Colonic mucosa (tissue), 4 donors: ENCODE measurements around the gene RASD1. TPM values are rescaled to one million over a fixed set of nuclear protein-coding genes. Genes with fewer than 3 reads are reported as not detected.

Experiments used
- DNase-seq: peaks from one replicate; pipeline ENCODE4 v3.0.0-alpha.2; 2020
- H3K27ac ChIP-seq: fragments of 200-600 bp; one replicate; pipeline ENCODE4 v1.8.0; 2021
- H3K27me3 ChIP-seq: fragments of 200-600 bp; one replicate; pipeline ENCODE4 v1.8.0; 2021
- H3K36me3 ChIP-seq: fragments of 200-600 bp; one replicate; pipeline ENCODE4 v1.8.0; 2021
- H3K4me1 ChIP-seq: fragments of 200-600 bp; one replicate; pipeline ENCODE4 v1.8.0; 2021; ENCODE audit warnings: mild to moderate bottlenecking
- H3K4me3 ChIP-seq: fragments of 200-600 bp; one replicate; pipeline ENCODE4 v1.8.0; 2021
- H3K9ac ChIP-seq, 2 donors: one replicate each; pipeline ENCODE4 v1.7.0; 2013; ENCODE audit warnings: control low read depth in 2 of 2, low read depth in 2 of 2, low read length in 2 of 2
- H3K9me3 ChIP-seq: fragments of 200-600 bp; one replicate; pipeline ENCODE4 v1.8.0; 2021
- intact Hi-C: fragments of 100-400 bp; cut with DNase I; formaldehyde crosslinking; loops from one replicate; pipeline ENCODE4 v1.14.1; 2022
- total RNA-seq, 2 donors: library from RNA; stranded (reverse); fragmentation: NEBNext Ultra II Directional in 1 of 2; extraction: Animal tissue kit (Norgen Biotek cat#: 25700) in 1 of 2; gene quantifications; one replicate each; pipeline ENCODE4 v1.2.1, GENCODE V29; 2021
- TF ChIP-seq, protein P1 (sequence below): fragments of 200-600 bp; IDR thresholded peaks from one replicate; pipeline ENCODE4 v1.8.0; 2022; ENCODE audit warnings: antibody characterized with exemption, mild to moderate bottlenecking
- donor health status: healthy.
- donor health status: DM: no; HTN: no; CAD: no.
- donor health status: DM: no; HTN: no; CAD: no.

The RASD1 gene
- total RNA-seq, 2 donors from 2014 or later: 21.6 to 24.9 TPM

DNA sequence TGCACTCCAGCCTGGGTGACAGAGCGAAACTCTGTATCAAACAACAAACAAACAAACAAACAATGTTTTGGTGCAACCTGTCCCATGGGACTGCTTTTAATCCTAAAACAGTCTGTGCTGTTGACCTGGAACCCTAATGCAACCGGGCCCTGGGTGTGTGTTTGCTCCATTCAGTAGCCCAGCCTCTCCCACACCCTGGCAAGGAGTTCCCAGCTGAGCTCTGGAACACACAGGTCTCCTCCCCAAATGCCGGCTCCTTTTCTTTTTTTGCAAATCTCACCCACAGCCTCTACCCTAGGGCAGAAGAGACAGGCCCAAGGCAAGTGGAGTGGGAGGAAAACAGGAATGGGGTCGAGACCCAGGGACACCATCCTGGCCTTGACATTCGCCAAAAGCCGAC, 29.8 kb upstream of the RASD1 start:
- Histone ChIP-seq H3K9me3 (no peaks in the 10 kb centered on the region), H3K27ac (no peak overlapping the region), H3K4me1 (no peaks in the 10 kb centered on the region), H3K27me3 (no peaks in the 10 kb centered on the region), H3K36me3 (no peaks in the 10 kb centered on the region), H3K9ac (peak overlapping the region in 1 of 2 donors; percentile 31), H3K4me3 (no peak overlapping the region)
- intact Hi-C loops: no loop called here
- DNase-seq: peak; percentile 51
- TF ChIP-seq, protein P1, sequence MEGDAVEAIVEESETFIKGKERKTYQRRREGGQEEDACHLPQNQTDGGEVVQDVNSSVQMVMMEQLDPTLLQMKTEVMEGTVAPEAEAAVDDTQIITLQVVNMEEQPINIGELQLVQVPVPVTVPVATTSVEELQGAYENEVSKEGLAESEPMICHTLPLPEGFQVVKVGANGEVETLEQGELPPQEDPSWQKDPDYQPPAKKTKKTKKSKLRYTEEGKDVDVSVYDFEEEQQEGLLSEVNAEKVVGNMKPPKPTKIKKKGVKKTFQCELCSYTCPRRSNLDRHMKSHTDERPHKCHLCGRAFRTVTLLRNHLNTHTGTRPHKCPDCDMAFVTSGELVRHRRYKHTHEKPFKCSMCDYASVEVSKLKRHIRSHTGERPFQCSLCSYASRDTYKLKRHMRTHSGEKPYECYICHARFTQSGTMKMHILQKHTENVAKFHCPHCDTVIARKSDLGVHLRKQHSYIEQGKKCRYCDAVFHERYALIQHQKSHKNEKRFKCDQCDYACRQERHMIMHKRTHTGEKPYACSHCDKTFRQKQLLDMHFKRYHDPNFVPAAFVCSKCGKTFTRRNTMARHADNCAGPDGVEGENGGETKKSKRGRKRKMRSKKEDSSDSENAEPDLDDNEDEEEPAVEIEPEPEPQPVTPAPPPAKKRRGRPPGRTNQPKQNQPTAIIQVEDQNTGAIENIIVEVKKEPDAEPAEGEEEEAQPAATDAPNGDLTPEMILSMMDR: no peak

DNA sequence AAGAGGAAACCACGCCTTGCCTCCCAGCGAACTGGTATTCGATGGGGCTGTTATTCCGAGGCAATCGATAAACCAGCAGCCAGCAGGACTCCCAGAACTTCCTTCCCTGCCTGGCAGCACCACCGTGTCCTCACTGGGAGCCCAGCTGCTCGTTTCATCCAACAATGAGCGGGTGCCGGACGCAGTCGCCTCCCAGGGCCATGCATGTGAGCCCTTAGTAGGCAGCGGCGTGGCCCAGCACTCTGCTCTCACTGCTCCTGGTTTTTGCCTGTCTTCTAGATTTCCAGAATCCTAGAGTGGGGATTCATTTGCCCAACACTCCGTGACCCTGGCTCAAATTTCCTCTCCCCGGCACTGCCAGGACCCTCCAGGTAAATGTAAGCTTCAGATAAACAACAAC, 29.1 kb upstream of the RASD1 start:
- Histone ChIP-seq H3K4me1 (no peaks in the 10 kb centered on the region), H3K9me3 (no peaks in the 10 kb centered on the region), H3K27ac (no peak overlapping the region), H3K36me3 (no peaks in the 10 kb centered on the region), H3K27me3 (no peaks in the 10 kb centered on the region), H3K4me3 (no peak overlapping the region), H3K9ac (no peak overlapping the region)
- intact Hi-C loops: no loop called here
- TF ChIP-seq, protein P1: no peak
- no peak for DNase-seq

DNA sequence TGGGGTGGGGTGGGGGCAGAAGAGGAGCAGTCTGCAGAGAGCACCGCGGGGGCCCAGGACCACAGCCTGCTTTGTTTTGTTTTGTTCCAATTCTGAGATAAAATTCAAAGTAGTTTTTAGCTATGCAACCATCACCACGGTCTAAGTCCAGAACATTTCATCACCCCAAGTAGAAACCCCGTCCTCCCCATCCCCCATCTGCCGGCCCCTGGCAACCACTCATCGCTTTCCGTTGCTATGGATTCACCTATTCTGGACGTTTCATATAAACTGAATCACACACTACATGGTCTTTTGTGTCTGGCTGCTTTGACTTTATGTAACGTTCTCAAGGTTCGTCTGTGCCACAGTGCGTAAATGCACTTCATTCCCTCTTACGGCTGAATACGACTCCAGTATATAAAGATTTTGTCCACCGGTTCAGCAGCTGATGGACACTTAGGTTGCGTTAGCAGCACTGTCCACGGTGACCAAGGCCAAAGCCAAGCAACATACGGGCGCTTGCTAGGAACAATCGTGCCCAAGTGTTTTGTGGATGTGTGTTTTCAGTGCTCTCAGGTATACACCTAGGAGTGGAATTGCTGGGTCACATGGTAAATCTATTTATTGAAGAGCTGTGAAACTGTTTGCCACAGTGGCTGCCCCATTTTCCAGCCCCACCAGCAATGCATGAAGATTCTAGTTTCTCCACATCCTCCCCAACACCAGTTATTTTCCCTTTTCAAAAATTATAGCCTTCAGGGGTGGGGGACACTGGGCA, 27.7 kb upstream of the RASD1 start:
- Histone ChIP-seq H3K27me3 (no peaks in the 10 kb centered on the region), H3K4me1 (no peaks in the 10 kb centered on the region), H3K9me3 (no peaks in the 10 kb centered on the region), H3K4me3 (no peak overlapping the region), H3K36me3 (no peaks in the 10 kb centered on the region), H3K9ac (no peak overlapping the region), H3K27ac (no peak overlapping the region)
- TF ChIP-seq, protein P1: no peak
- no peak for DNase-seq
- intact Hi-C loops: no loop called here

DNA sequence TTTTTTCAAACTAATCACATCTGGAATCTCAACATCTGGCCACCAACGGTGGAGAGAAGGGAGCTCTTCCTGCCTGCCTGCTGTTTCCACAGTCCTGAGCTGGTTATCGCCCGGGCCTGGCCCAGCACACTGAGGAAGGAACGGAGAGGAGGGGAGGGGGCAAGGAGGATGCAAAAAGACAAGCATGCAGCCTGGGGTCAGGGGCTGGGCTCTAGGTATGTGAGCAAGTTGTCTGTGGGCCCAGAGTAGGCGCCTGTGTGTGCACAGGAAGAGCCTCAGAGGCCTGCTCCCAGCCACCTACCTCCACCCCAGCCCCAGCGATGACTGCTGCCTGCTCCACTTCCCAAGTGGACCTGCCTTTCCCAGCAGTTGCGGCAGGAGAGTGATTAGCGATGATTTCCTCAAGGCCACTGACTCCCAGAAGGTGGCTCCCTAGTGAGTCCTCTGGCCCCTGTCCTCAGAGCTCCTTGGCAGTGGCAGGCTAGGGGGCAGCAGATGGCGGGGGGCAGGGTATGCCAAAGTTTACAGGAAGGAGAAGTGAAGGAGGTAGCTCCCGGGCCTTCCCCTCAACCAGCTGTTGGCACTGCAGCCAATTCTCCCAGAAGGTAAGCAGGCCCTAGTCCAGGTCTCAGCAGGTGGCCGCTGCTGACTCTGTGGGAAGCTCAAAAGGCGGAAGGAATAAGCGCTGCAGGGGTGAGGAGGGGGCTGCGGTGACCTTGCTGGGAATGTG, 27.0 kb upstream of the RASD1 start:
- no peak overlapping the region for H3K9ac ChIP-seq
- intact Hi-C loops: no loop called here
- TF ChIP-seq, protein P1: no peak
- no peaks in the 10 kb centered on the region for H3K36me3 ChIP-seq
- no peak for DNase-seq
- H3K9me3 ChIP-seq: no peaks in the 10 kb centered on the region
- H3K27me3 ChIP-seq: no peaks in the 10 kb centered on the region
- no peaks in the 10 kb centered on the region for H3K4me1 ChIP-seq
- no peak overlapping the region for H3K4me3 ChIP-seq
- H3K27ac ChIP-seq: no peak overlapping the region

DNA sequence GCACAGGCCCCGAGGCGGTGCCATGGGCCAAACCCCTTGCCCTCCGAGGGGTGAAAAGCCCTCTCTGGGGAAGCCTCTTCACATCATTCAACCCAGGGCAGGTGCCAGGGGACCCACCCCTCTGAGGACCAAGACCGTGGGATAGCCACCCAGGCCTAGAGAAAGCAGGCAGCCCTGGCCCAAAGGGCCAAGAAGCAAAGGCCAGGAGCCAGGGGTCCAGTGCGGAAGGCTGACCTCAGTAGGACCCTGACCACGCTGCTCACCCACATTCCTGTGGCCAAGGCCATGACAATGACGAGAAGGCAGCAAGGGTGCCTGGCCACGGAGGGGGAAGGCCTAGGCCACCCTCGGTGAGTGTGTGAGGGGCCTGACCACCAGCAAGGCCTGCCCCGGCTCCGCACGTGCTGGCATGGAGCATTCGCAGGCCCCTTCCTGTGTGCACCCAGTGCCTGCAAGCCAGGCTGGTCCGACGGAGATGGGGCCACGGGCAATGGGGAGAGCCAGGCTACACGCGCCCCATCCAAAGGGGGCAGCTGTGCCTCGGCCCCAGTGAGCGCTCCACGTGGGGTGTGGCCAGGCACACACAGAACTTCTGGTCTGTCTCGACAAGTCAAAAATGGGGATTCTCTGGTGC, 24.5 kb upstream of the RASD1 start:
- no peaks in the 10 kb centered on the region for H3K4me1 ChIP-seq
- H3K4me3 ChIP-seq: no peak overlapping the region
- no peak overlapping the region for H3K27ac ChIP-seq
- no peaks in the 10 kb centered on the region for H3K9me3 ChIP-seq
- no peak for DNase-seq
- no peaks in the 10 kb centered on the region for H3K27me3 ChIP-seq
- no peak overlapping the region for H3K9ac ChIP-seq
- TF ChIP-seq, protein P1: no peak
- no peaks in the 10 kb centered on the region for H3K36me3 ChIP-seq
- intact Hi-C loops: no loop called here
